Mesenchymal stem cell (in vitro differentiated cells and primary cell): ENCODE data around the gene NUCKS1.

Experiments used
- DNase-seq: peaks from one replicate; pipeline ENCODE4 v3.0.0-alpha.2; 2013
- H2AFZ ChIP-seq: one replicate; pipeline ENCODE4 v1.6.1; 2013; ENCODE audit warnings: low read depth, mild to moderate bottlenecking, control low read depth, inconsistent platforms, low read length, moderate library complexity
- H2AK5ac ChIP-seq: 2 replicates; pipeline ENCODE4 v1.6.1; 2013; ENCODE audit warnings: low read length, moderate library complexity, mild to moderate bottlenecking, inconsistent platforms; ENCODE audit not compliant: severe bottlenecking
- H2BK120ac ChIP-seq: one replicate; pipeline ENCODE4 v1.6.1; 2013; ENCODE audit warnings: low read depth, mild to moderate bottlenecking, inconsistent platforms, low read length, moderate library complexity
- H2BK12ac ChIP-seq, 2 experiments: one replicate each; pipeline ENCODE4 v1.6.1; 2013; ENCODE audit warnings: inconsistent platforms in 2 of 2, low read length in 2 of 2, mild to moderate bottlenecking in 2 of 2, moderate library complexity in 2 of 2, control low read depth in 1 of 2
- H2BK15ac ChIP-seq: one replicate; pipeline ENCODE4 v1.6.1; 2013; ENCODE audit warnings: mild to moderate bottlenecking, low read depth, inconsistent platforms; ENCODE audit not compliant: poor library complexity, severe bottlenecking
- H2BK5ac ChIP-seq: 2 replicates; pipeline ENCODE4 v1.6.1; 2013; ENCODE audit warnings: low read depth, mild to moderate bottlenecking, low read length, control low read depth, inconsistent platforms; ENCODE audit not compliant: poor library complexity, severe bottlenecking
- H3K14ac ChIP-seq, 2 experiments: one replicate each; pipeline ENCODE4 v1.6.1; 2013; ENCODE audit warnings: inconsistent platforms in 2 of 2, low read length in 2 of 2, control low read depth in 1 of 2, mild to moderate bottlenecking in 1 of 2, moderate library complexity in 1 of 2
- H3K18ac ChIP-seq, 2 experiments: one replicate each; pipeline ENCODE4 v1.6.1; 2013; ENCODE audit warnings: inconsistent platforms in 2 of 2, low read length in 2 of 2, control low read depth in 1 of 2, low read depth in 1 of 2, mild to moderate bottlenecking in 1 of 2
- H3K23ac ChIP-seq, 2 experiments: one replicate each; pipeline ENCODE4 v1.6.1; 2013; ENCODE audit warnings: inconsistent platforms in 2 of 2, low read length in 2 of 2, mild to moderate bottlenecking in 2 of 2, moderate library complexity in 2 of 2, control low read depth in 1 of 2
- H3K27ac ChIP-seq: 2 replicates; pipeline ENCODE4 v1.5.1; 2013; ENCODE audit warnings: mild to moderate bottlenecking, moderate library complexity, low read length, control low read depth, inconsistent platforms; ENCODE audit not compliant: poor library complexity, severe bottlenecking
- H3K27me3 ChIP-seq, 2 experiments: 2 replicates each; pipeline versions ENCODE4 v1.6.1 to v1.7.0; 2013; ENCODE audit warnings: low read length in 2 of 2, mild to moderate bottlenecking in 2 of 2, moderate library complexity in 2 of 2, control low read depth in 1 of 2, inconsistent platforms in 1 of 2; ENCODE audit not compliant: control insufficient read depth in 1 of 2, insufficient read depth in 1 of 2
- H3K36me3 ChIP-seq, 2 experiments: 2 replicates each; pipeline versions ENCODE4 v1.6.1 to v1.7.0; 2013; ENCODE audit warnings: low read length in 2 of 2, control low read depth in 1 of 2, inconsistent platforms in 1 of 2, low read depth in 1 of 2, mild to moderate bottlenecking in 1 of 2; ENCODE audit not compliant: insufficient read depth in 2 of 2, control insufficient read depth in 1 of 2
- H3K4ac ChIP-seq, 2 experiments: one replicate each; pipeline ENCODE4 v1.6.1; 2013; ENCODE audit warnings: inconsistent platforms in 2 of 2, low read length in 2 of 2, mild to moderate bottlenecking in 2 of 2, moderate library complexity in 2 of 2, control low read depth in 1 of 2, low read depth in 1 of 2
- H3K4me1 ChIP-seq: 2 replicates; pipeline ENCODE4 v1.6.1; 2013; ENCODE audit warnings: low read depth, low read length, control low read depth; ENCODE audit not compliant: control insufficient read depth, insufficient read depth
- H3K4me2 ChIP-seq: 2 replicates; pipeline ENCODE4 v1.6.1; 2013; ENCODE audit warnings: low read length, mild to moderate bottlenecking, inconsistent platforms; ENCODE audit not compliant: poor library complexity, severe bottlenecking
- H3K4me3 ChIP-seq, 2 experiments: 2 replicates each; pipeline versions ENCODE4 v1.5.1 to v1.7.0; 2013; ENCODE audit warnings: low read length in 2 of 2, mild to moderate bottlenecking in 2 of 2, control low read depth in 1 of 2, low read depth in 1 of 2; ENCODE audit not compliant: insufficient read depth in 1 of 2
- H3K79me1 ChIP-seq: replicated peaks from 2 replicates; pipeline ENCODE4 v1.6.1; 2013; ENCODE audit warnings: mild to moderate bottlenecking, control low read depth, low read length, inconsistent platforms; ENCODE audit not compliant: poor library complexity, severe bottlenecking
- H3K9ac ChIP-seq: 2 replicates; pipeline ENCODE4 v1.7.0; 2013; ENCODE audit warnings: mild to moderate bottlenecking, low read length, moderate library complexity
- H3K9me3 ChIP-seq: 2 replicates; pipeline ENCODE4 v1.7.0; 2013; ENCODE audit warnings: mild to moderate bottlenecking, low read length; ENCODE audit not compliant: control insufficient read depth
- H4K8ac ChIP-seq: one replicate; pipeline ENCODE4 v1.6.1; 2013; ENCODE audit warnings: inconsistent platforms, mild to moderate bottlenecking, low read length, moderate library complexity
- H4K91ac ChIP-seq: one replicate; pipeline ENCODE4 v1.6.1; 2013; ENCODE audit warnings: mild to moderate bottlenecking, low read length, inconsistent platforms
- WGBS: methylation state at CpG from one replicate; pipeline ENCODE4 v1.1.7; 2013; ENCODE audit warnings: mixed read lengths; 5-methylcytosine and 5-hydroxymethylcytosine counted together

Gene NUCKS1

DNA sequence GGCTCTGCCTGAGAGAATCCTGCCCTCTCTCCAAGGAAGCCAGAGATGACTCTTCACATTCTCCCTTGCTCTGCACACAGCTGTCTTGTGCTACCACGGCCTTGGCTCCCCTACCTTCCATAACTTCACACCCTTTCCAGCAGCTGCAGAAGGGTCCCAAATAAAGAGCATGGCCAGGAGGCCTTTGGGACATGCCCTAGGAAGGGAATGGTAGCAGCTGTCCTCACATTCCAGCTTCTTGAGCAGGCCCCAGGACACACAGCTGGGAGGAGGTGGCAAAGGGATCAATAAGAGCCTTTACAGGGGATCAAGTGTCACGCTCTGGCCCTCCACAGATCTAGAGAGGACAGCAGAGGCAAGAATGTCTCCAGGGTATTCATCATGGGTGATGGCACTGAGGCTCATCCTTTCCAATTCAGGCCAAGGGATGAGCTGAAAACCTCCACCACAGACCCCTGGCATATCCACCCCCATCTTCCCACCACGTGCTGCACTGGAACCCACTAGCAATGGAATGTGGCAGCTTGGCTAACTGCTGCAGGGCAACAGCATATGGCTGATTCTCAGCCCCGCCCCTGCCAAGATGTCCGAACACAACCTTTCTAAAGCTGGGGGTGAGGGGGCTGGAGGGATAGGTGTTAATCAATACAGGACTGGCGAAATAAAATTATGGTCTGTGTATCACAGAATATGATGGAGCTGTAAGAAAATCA, 43.1 kb upstream of the NUCKS1 start:
- H4K91ac ChIP-seq, result no peak overlapping the region
- no peak overlapping the region for H3K4me3 ChIP-seq
- H3K4me2 ChIP-seq, result no peak overlapping the region
- H3K9ac ChIP-seq, result no peak overlapping the region
- no peaks in the 10 kb centered on the region for H3K4me1 ChIP-seq
- H4K8ac ChIP-seq, result no peak overlapping the region
- H2AFZ ChIP-seq, result no peak overlapping the region
- H3K27me3 ChIP-seq, result no peaks in the 10 kb centered on the region
- H3K79me1 ChIP-seq, result no peaks in the 10 kb centered on the region
- no peak overlapping the region for H2BK120ac ChIP-seq
- no peaks in the 10 kb centered on the region for H3K9me3 ChIP-seq
- no peak overlapping the region for H3K14ac ChIP-seq
- DNase-seq, result no peak
- H3K27ac ChIP-seq, result no peak overlapping the region
- H2BK5ac ChIP-seq, result no peak overlapping the region
- H2BK15ac ChIP-seq, result no peak overlapping the region
- H3K23ac ChIP-seq, result peak overlapping the region in 1 of 2 experiments; percentile 70
- WGBS, result 88% methylated on average over 6 of the region's 6 CpGs
- H2BK12ac ChIP-seq, result no peak overlapping the region
- H3K36me3 ChIP-seq, result peaks cover 51 to 82% of the 10 kb centered on the region in 2 experiments
- H3K18ac ChIP-seq, result no peak overlapping the region
- H3K4ac ChIP-seq, result no peak overlapping the region
- no peak overlapping the region for H2AK5ac ChIP-seq

- H3K23ac ChIP-seq, result no peak overlapping the region
- no peak overlapping the region for H2BK12ac ChIP-seq
- H3K4me2 ChIP-seq, result no peak overlapping the region
- no peak overlapping the region for H3K18ac ChIP-seq
- H3K27me3 ChIP-seq, result no peaks in the 10 kb centered on the region
- H2BK5ac ChIP-seq, result no peak overlapping the region
- no peak overlapping the region for H4K91ac ChIP-seq
- no peaks in the 10 kb centered on the region for H3K4me1 ChIP-seq
- no peak overlapping the region for H2BK15ac ChIP-seq
- no peak overlapping the region for H3K4ac ChIP-seq
- 98% methylated on average over 8 of the region's 8 CpGs for WGBS
- no peak overlapping the region for H3K4me3 ChIP-seq
- H3K27ac ChIP-seq, result no peak overlapping the region
- H3K9me3 ChIP-seq, result no peaks in the 10 kb centered on the region
- no peak overlapping the region for H3K9ac ChIP-seq
- DNase-seq, result no peak
- no peak overlapping the region for H2AK5ac ChIP-seq
- no peak overlapping the region for H4K8ac ChIP-seq
- H2BK120ac ChIP-seq, result no peak overlapping the region
- no peaks in the 10 kb centered on the region for H3K79me1 ChIP-seq
- peaks cover 45 to 75% of the 10 kb centered on the region in 2 experiments for H3K36me3 ChIP-seq
- H3K14ac ChIP-seq, result no peak overlapping the region
- H2AFZ ChIP-seq, result no peak overlapping the region
These were observed 42.5 kb upstream of the NUCKS1 start for GRCh38 chr1:205792481-205792881.

- Histone ChIP-seq H3K9ac (no peak overlapping the region), H2AK5ac (no peak overlapping the region), H3K18ac (no peak overlapping the region), H3K9me3 (no peaks in the 10 kb centered on the region), H2BK12ac (no peak overlapping the region), H3K27ac (no peak overlapping the region), H3K27me3 (no peaks in the 10 kb centered on the region), H3K4me2 (no peak overlapping the region), H3K4me1 (no peaks in the 10 kb centered on the region), H2BK5ac (no peak overlapping the region), H4K8ac (no peak overlapping the region), H3K4me3 (no peak overlapping the region), H4K91ac (no peak overlapping the region), H2BK120ac (no peak overlapping the region), H3K79me1 (no peaks in the 10 kb centered on the region), H2AFZ (no peak overlapping the region), H3K23ac (no peak overlapping the region), H3K36me3 (peaks cover 38 to 67% of the 10 kb centered on the region in 2 experiments), H3K4ac (no peak overlapping the region), H2BK15ac (no peak overlapping the region), H3K14ac (no peak overlapping the region)
- WGBS, result 70% methylated on average over 5 of the region's 5 CpGs
- peak; percentile 52 for DNase-seq
These were observed 41.7 kb upstream of the NUCKS1 start for GRCh38 chr1:205791568-205792180.

GRCh38 chr1:205787287-205787916, 37.4 kb upstream of the NUCKS1 start:
- no peak overlapping the region for H3K9ac ChIP-seq
- H3K9me3 ChIP-seq, result no peaks in the 10 kb centered on the region
- no peak overlapping the region for H2AFZ ChIP-seq

More at GRCh38 chr1:205787287-205787916, 37.4 kb upstream of the NUCKS1 start:
- H3K27me3 ChIP-seq, result no peaks in the 10 kb centered on the region
- H3K36me3 ChIP-seq, result peaks cover 10 to 25% of the 10 kb centered on the region in 2 experiments
- H3K23ac ChIP-seq, result no peak overlapping the region
- no peak overlapping the region for H3K18ac ChIP-seq
- no peak overlapping the region for H3K4ac ChIP-seq
- WGBS, result 87% methylated on average over 10 of the region's 10 CpGs
- no peak overlapping the region for H2BK5ac ChIP-seq
- no peak overlapping the region for H3K27ac ChIP-seq
- H2AK5ac ChIP-seq, result no peak overlapping the region
- peaks cover 2% of the 10 kb centered on the region for H3K4me1 ChIP-seq
- no peak overlapping the region for H3K4me3 ChIP-seq
- no peak overlapping the region for H4K91ac ChIP-seq
- no peak overlapping the region for H2BK120ac ChIP-seq
- no peak overlapping the region for H4K8ac ChIP-seq
- no peak overlapping the region for H3K14ac ChIP-seq
- no peaks in the 10 kb centered on the region for H3K79me1 ChIP-seq
- H2BK15ac ChIP-seq, result no peak overlapping the region
- no peak overlapping the region for H2BK12ac ChIP-seq
- H3K4me2 ChIP-seq, result no peak overlapping the region
- DNase-seq, result no peak
